Parathyroid adenoma (tissue), 2 donors: ENCODE results near the gene ANXA1.

Source experiments
- H2AFZ ChIP-seq: fragments of 300-600 bp; sonication (generic); one replicate; pipeline ENCODE4 v1.7.0; 2017; ENCODE audit warnings: antibody characterized with exemption, mild to moderate bottlenecking
- H3K27ac ChIP-seq: fragments of 300-600 bp; sonication (generic); one replicate; pipeline ENCODE4 v1.7.0; 2017
- H3K27me3 ChIP-seq: fragments of 300-600 bp; sonication (generic); one replicate; pipeline ENCODE4 v1.7.0; 2017; ENCODE audit warnings: low read length; ENCODE audit not compliant: control insufficient read depth, insufficient read depth
- H3K36me3 ChIP-seq: fragments of 300-600 bp; sonication (generic); one replicate; pipeline ENCODE4 v1.7.0; 2017; ENCODE audit warnings: low read length; ENCODE audit not compliant: control insufficient read depth, insufficient read depth
- H3K4me1 ChIP-seq: fragments of 300-600 bp; sonication (generic); one replicate; pipeline ENCODE4 v1.7.0; 2017; ENCODE audit warnings: control low read depth
- H3K4me2 ChIP-seq: fragments of 300-600 bp; sonication (generic); one replicate; pipeline ENCODE4 v1.7.0; 2017; ENCODE audit warnings: low read length
- H3K4me3 ChIP-seq: fragments of 300-600 bp; sonication (generic); one replicate; pipeline ENCODE4 v1.7.0; 2017; ENCODE audit warnings: low read depth, low read length
- H3K79me2 ChIP-seq: fragments of 300-600 bp; sonication (generic); one replicate; pipeline ENCODE4 v1.7.0; 2017; ENCODE audit warnings: control low read depth
- H3K9ac ChIP-seq: fragments of 300-600 bp; sonication (generic); one replicate; pipeline ENCODE4 v1.7.0; 2017; ENCODE audit warnings: mild to moderate bottlenecking
- H3K9me3 ChIP-seq: fragments of 300-600 bp; sonication (generic); one replicate; pipeline ENCODE4 v1.7.0; 2017; ENCODE audit warnings: low read length; ENCODE audit not compliant: control insufficient read depth
- TF ChIP-seq, protein P1 (sequence below): fragments of 300-600 bp; sonication (generic); IDR thresholded peaks from one replicate; pipeline ENCODE4 v1.7.0; 2017; ENCODE audit warnings: antibody characterized with exemption, mild to moderate bottlenecking
- donor health status: primary hyperparathyroidism.

Gene ANXA1

DNA sequence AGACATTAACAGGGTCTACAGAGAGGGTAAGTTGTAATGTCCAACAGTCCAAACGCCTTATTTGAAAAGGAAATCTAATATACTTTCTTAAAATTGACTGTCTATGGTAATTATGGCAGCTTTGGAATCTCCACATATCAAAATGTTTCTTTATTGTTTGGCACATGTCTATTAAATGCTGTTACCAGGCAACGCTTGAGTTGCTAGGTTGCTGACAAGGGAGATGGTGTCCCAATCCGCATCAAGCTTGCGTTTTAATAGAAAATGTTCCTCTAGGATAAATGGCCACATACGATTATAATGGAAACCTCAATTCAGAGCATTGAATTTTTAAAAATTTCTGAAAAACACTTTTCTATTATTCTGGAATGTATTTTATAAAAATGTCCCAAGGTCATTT, 9.2 kb downstream of the ANXA1 start:
- Histone ChIP-seq H3K4me1 (no peaks in the 10 kb centered on the region), H3K36me3 (no peaks in the 10 kb centered on the region), H3K27ac (no peak overlapping the region), H3K27me3 (no peaks in the 10 kb centered on the region), H3K9ac (no peak overlapping the region), H3K79me2 (no peaks in the 10 kb centered on the region), H3K9me3 (no peaks in the 10 kb centered on the region), H3K4me3 (no peak overlapping the region), H3K4me2 (no peak overlapping the region), H2AFZ (no peak overlapping the region)
- TF ChIP-seq, protein P1, sequence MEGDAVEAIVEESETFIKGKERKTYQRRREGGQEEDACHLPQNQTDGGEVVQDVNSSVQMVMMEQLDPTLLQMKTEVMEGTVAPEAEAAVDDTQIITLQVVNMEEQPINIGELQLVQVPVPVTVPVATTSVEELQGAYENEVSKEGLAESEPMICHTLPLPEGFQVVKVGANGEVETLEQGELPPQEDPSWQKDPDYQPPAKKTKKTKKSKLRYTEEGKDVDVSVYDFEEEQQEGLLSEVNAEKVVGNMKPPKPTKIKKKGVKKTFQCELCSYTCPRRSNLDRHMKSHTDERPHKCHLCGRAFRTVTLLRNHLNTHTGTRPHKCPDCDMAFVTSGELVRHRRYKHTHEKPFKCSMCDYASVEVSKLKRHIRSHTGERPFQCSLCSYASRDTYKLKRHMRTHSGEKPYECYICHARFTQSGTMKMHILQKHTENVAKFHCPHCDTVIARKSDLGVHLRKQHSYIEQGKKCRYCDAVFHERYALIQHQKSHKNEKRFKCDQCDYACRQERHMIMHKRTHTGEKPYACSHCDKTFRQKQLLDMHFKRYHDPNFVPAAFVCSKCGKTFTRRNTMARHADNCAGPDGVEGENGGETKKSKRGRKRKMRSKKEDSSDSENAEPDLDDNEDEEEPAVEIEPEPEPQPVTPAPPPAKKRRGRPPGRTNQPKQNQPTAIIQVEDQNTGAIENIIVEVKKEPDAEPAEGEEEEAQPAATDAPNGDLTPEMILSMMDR: no peak

DNA sequence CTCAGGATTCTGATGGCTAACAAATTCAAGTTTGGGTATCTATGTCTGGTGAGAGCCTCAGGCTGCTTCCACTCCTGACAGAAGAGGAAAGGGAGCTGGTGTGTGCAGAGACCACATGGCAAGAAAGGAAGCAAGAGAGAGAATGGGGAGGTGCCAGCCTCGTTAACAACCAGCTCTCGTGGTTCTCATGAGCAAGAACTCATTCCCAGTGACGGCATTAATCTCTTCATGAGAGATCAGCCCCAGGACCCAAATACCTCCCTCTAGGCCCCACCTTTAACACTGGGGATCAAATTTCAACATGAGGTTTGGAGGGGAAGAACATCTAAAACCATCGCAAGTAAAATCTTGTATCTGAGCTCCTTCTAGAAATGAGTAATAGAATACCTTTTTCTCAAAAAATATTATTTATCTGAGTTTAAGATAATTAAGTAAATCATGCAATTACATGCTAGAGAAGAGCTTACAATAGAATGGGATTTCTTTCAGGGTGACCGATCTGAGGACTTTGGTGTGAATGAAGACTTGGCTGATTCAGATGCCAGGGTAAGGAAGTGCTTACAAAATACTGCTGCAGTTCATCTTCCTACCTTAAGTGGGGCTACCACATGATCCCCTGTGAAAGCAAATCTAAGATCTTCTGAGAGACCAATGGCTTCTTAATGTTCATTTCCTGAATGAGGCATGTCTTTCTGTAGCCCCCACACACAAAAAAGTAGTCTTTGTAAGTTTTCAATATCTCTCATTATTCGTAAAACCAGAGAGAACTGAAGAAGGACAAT, 11.5 kb downstream of the ANXA1 start:
- Histone ChIP-seq H3K27me3 (no peaks in the 10 kb centered on the region), H3K4me1 (no peaks in the 10 kb centered on the region), H3K9ac (no peak overlapping the region), H3K9me3 (no peaks in the 10 kb centered on the region), H2AFZ (no peak overlapping the region), H3K79me2 (no peaks in the 10 kb centered on the region), H3K4me3 (no peak overlapping the region), H3K36me3 (no peaks in the 10 kb centered on the region), H3K4me2 (no peak overlapping the region), H3K27ac (no peak overlapping the region)
- TF ChIP-seq, protein P1: no peak

DNA sequence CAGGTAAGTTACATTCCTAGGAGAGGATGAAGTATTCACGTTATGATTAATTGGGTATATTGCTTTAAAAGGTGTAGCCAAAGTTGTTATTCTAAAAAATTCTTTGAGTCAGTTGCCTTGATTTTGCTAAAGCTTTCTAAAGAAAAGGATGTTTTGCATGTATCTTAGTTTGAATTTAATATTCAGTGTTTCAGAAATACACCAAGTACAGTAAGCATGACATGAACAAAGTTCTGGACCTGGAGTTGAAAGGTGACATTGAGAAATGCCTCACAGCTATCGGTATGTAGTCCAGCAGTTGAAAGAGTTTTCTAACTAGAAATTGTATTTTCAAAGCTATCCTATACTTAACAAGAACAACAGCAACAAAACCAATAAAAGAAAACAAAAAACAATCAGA, 14.2 kb downstream of the ANXA1 start:
- H3K27me3 ChIP-seq: no peaks in the 10 kb centered on the region
- H2AFZ ChIP-seq: no peak overlapping the region
- H3K9ac ChIP-seq: no peak overlapping the region
- no peaks in the 10 kb centered on the region for H3K79me2 ChIP-seq
- H3K4me1 ChIP-seq: no peaks in the 10 kb centered on the region
- no peaks in the 10 kb centered on the region for H3K9me3 ChIP-seq
- no peak overlapping the region for H3K4me3 ChIP-seq
- TF ChIP-seq, protein P1: no peak
- H3K36me3 ChIP-seq: no peaks in the 10 kb centered on the region
- no peak overlapping the region for H3K4me2 ChIP-seq
- no peak overlapping the region for H3K27ac ChIP-seq

DNA sequence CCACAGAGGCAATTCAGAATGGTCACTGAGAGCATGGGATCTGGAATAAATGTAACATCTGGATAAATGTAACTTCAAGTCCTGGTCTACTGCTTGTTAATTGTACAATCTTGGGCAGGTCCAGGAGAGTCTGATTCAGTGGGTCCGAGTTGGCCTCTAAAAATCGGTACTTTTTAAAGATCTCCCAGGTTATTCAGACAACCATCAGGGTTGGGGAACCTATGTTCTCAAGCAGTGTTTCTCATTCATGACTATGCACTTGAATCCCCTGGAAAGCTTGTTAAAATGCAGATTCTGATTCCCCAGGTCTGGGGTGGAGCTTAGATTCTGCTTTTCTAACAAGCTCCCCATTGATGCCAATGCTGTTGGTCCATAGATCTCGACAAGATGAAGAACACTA, 14.8 kb downstream of the ANXA1 start:
- no peak overlapping the region for H3K27ac ChIP-seq
- no peak overlapping the region for H2AFZ ChIP-seq
- no peaks in the 10 kb centered on the region for H3K27me3 ChIP-seq
- no peak overlapping the region for H3K9ac ChIP-seq
- H3K4me1 ChIP-seq: no peaks in the 10 kb centered on the region
- no peak overlapping the region for H3K4me2 ChIP-seq
- no peaks in the 10 kb centered on the region for H3K79me2 ChIP-seq
- H3K9me3 ChIP-seq: no peaks in the 10 kb centered on the region
- H3K36me3 ChIP-seq: no peaks in the 10 kb centered on the region
- H3K4me3 ChIP-seq: no peak overlapping the region
- TF ChIP-seq, protein P1: no peak

DNA sequence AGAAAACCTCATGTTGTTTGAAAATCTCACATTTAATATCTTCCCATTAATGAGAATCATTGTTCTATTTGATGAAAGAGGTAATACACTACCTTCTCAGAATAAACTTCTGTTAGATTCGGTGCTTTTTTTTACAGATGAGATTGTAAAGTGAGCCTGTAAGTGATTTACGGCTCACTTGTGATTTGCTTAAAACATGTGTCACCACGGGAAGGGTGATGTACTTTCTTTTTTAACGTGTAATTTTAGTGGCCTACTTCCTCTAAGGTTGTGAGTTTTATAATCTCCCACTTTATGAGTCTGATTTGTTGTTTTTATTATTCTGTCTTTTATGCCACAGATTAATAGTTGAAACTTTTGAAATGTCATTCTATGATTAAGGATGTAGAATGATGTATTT, 15.9 kb downstream of the ANXA1 start:
- TF ChIP-seq, protein P1: no peak
- Histone ChIP-seq H3K9me3 (no peaks in the 10 kb centered on the region), H3K4me1 (no peaks in the 10 kb centered on the region), H2AFZ (no peak overlapping the region), H3K27me3 (no peaks in the 10 kb centered on the region), H3K79me2 (no peaks in the 10 kb centered on the region), H3K27ac (no peak overlapping the region), H3K9ac (no peak overlapping the region), H3K4me3 (no peak overlapping the region), H3K36me3 (no peaks in the 10 kb centered on the region), H3K4me2 (no peak overlapping the region)
